GM21390 (cell line): ENCODE results near the gene ACP6.

Experiments used
- ATAC-seq: cut with Tn5 transposase; IDR thresholded peaks from one replicate; pipeline ENCODE4 v1.9.1; 2021; ENCODE audit not compliant: unreplicated experiment

The ACP6 gene

GRCh38 chr1:147652306-147652705, 18.0 kb downstream of the ACP6 start:
- no peak for ATAC-seq

- ATAC-seq, result no peak
Measured at GRCh38 chr1:147651466-147651865, 18.9 kb downstream of the ACP6 start.

GRCh38 chr1:147648933-147649332, 21.4 kb downstream of the ACP6 start:
- ATAC-seq, result no peak

GRCh38 chr1:147647796-147648633, 22.3 kb downstream of the ACP6 start:
- no peak for ATAC-seq

- no peak for ATAC-seq
Measured at GRCh38 chr1:147643974-147644373, 26.4 kb downstream of the ACP6 start.

GRCh38 chr1:147641695-147642592, 28.4 kb downstream of the ACP6 start:
- ATAC-seq, result no peak

GRCh38 chr1:147641291-147641690, 29.0 kb downstream of the ACP6 start:
- ATAC-seq, result no peak

GRCh38 chr1:147640553-147641165, 29.7 kb downstream of the ACP6 start:
- ATAC-seq, result peak; percentile 95

GRCh38 chr1:147636314-147636713, 34.0 kb downstream of the ACP6 start:
- no peak for ATAC-seq

GRCh38 chr1:147635342-147635741, 35.0 kb downstream of the ACP6 start:
- no peak for ATAC-seq

GRCh38 chr1:147634645-147635044, 35.7 kb downstream of the ACP6 start:
- ATAC-seq, result no peak

GRCh38 chr1:147633759-147634158, 36.6 kb downstream of the ACP6 start:
- ATAC-seq, result no peak

GRCh38 chr1:147631839-147632238, 38.5 kb downstream of the ACP6 start:
- ATAC-seq, result no peak

- ATAC-seq, result no peak
Measured at GRCh38 chr1:147630447-147630846, 39.9 kb downstream of the ACP6 start.

- ATAC-seq, result no peak
Measured at GRCh38 chr1:147630022-147630421, 40.3 kb downstream of the ACP6 start.

- ATAC-seq, result no peak
Measured at GRCh38 chr1:147628441-147628840, 41.9 kb downstream of the ACP6 start.

GRCh38 chr1:147627435-147628110, 42.8 kb downstream of the ACP6 start:
- ATAC-seq, result peak; percentile 70

GRCh38 chr1:147626739-147627138, 43.6 kb downstream of the ACP6 start:
- no peak for ATAC-seq

- ATAC-seq, result no peak
Measured at GRCh38 chr1:147626291-147626690, 44.0 kb downstream of the ACP6 start.

- ATAC-seq, result no peak
Measured at GRCh38 chr1:147625362-147625995, 44.8 kb downstream of the ACP6 start.
